Measurements from ENCODE around the gene TUBGCP3.

DNA sequence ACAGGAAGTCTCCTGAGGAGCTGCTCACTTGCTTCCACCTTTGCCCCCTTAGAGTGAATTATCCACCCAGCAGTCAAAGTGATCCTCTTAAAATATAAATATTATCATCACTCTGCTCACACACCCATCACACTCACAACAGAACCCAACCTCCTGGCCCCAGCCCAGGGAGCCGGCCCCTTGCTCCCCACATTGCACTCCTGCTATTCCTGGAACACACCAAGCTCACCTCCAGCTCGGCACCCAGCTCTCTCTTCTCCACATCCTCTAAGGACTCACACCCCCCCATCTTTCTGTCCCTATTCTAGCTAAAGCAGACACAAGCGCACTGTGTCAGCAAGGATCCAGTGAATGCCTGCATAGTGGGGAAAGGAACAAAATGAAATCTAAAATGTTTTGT is 7.0 kb downstream of the TUBGCP3 start:
- no peak for TF ChIP-seq POLR2A (IDR thresholded peaks at IDR 0.05)
- TF ChIP-seq, protein P1, sequence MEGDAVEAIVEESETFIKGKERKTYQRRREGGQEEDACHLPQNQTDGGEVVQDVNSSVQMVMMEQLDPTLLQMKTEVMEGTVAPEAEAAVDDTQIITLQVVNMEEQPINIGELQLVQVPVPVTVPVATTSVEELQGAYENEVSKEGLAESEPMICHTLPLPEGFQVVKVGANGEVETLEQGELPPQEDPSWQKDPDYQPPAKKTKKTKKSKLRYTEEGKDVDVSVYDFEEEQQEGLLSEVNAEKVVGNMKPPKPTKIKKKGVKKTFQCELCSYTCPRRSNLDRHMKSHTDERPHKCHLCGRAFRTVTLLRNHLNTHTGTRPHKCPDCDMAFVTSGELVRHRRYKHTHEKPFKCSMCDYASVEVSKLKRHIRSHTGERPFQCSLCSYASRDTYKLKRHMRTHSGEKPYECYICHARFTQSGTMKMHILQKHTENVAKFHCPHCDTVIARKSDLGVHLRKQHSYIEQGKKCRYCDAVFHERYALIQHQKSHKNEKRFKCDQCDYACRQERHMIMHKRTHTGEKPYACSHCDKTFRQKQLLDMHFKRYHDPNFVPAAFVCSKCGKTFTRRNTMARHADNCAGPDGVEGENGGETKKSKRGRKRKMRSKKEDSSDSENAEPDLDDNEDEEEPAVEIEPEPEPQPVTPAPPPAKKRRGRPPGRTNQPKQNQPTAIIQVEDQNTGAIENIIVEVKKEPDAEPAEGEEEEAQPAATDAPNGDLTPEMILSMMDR (IDR thresholded peaks at IDR 0.05 in 8 of 11, conservative IDR thresholded peaks at IDR 0.05 in 3 of 11): no peak

Measured in spleen (tissue), 7 donors.